Brain pericyte (primary cell): Measurements from ENCODE around the gene RBBP8NL.

Source experiments
- DNase-seq: peaks from one replicate; pipeline ENCODE4 v3.0.0-alpha.2; 2012; ENCODE audit warnings: low read depth, low spot score

The RBBP8NL gene

DNA sequence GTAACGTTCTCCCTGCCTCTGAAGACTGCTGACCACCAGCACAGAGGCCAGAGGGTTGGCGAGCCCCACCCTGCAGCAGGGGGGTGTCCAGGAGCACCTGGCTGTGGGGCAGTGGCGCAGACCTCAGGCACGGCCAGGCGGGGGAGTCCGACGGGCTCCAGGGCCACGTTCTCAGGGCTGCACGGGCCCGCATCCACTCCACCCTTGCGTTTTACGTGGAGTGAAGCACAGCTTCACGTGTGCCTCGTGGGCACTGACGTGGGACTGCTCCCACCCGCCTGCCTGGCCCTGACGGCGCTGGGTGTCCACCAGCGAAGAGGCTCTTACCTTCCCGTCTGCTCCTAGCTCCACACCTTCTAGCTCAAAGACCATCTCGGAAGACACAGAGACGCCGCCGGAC lies 33.5 kb downstream of the RBBP8NL start:
- DNase-seq: no peak

GRCh38 chr20:62393335-62393665 lies 34.0 kb downstream of the RBBP8NL start:
- no peak for DNase-seq

DNA sequence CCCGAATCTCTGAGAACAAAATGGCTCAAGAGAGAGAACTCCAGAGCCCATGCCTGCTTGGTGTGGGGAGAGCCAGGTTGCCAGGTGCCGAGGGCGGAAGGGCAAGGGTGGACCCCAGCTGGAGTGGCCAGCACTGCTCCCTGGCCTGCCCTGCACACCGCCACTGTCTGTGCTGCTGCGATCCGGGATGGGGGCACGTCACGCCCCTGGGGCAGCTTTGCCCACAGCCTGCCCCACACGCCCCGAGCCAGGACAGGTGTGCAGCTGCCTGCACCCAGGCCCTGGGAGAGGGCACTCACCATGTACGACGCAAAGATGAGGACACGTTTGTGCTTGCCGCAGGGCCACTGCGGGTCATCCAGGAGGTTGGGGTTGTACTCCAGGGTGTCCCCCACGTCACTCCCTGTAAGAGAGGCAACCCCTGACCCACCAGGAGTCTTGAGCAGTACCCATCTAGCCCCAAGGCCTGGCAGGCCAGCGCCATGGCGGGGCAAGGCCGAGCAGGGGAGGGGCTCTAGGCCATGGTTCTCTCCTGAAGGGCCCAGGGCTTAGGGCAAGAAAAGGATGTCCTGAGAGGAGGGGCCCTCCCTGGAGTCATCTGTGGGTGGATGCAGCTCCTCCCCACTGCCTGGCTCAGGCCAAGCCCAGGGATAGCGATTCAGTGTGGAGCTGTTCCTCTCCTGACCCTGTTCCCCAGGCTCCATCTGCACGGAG lies 34.6 kb downstream of the RBBP8NL start:
- no peak for DNase-seq

GRCh38 chr20:62392077-62392418 lies 35.3 kb downstream of the RBBP8NL start:
- no peak for DNase-seq

GRCh38 chr20:62391165-62392076 lies 35.9 kb downstream of the RBBP8NL start:
- DNase-seq: no peak

DNA sequence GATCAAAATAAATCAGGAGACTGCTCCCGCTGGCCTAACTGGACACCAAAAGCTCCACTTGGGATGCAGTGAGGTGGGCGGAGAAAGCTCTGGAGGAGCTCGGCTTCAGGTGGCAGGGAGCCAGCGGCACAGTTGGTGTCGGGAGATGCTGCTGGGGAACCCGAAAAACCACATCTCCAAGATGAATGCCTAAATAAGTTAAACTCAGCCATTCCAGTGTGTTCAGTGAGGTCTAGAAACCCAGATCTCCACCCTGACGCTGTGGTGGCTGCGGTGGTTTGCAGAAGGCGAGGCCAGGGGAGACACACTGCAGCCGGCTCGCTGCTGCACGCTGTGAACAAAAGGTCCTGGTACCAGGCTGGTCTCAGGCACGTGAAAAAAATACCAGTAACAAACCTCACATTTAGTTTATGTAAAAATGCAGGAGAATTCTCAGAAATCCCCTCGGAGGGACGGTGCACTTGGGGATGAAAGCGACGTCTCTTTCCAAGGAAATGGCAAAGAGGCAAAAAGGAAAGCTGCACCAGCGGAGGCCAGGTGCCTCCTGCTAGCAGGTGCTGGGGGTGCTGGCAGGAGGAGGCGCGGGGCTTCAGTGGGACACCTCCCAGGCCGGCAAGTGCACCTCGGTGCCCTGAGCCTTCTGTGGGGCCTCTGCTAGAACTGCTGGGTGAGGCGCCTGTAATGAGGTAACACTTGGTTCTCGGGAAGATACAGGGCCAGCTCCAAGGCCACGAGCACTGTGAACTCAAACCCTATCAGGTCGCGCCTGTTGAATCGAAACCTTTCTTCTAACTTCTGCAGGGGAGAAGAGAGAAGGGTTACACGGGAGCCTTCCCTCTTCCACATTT lies 36.8 kb downstream of the RBBP8NL start:
- DNase-seq: no peak

GRCh38 chr20:62389601-62390087 lies 37.7 kb downstream of the RBBP8NL start:
- DNase-seq: no peak

DNA sequence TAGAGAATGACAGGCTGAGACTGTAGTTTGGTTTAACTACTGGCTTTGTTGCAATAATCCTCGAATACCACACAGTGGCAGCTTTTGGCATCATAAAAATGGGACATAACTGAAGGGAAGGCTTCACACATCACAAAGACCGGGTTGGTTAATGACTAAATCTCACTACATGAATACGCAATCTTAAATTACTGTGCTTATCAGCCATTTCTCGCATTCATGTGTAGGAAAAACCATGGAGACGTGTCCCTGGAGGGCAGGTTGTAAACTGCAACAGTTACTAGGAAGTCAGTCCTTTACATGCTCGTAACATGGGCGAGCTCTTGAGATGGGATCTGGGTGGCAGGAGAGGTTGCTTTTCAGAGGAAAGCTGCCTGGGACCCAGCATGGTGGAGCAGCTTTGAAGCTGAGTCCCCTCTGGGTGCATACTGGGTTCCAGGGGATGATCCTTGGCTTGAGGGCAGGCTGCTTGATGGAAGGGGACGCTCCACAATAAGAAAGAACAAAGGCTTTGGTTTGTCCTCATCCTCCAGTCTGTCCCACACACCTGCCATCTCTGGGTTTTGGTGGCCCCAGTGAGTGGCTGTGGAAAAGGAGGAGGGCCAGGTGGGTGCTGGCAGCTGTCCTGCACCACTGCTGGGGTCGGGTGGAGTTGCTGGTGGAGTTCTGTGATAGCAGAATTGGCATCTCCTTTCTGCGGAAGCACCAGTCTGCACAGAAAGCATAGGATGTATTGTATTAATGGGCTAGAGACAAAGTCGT lies 38.3 kb downstream of the RBBP8NL start:
- no peak for DNase-seq

GRCh38 chr20:62387933-62388635 lies 39.3 kb downstream of the RBBP8NL start:
- DNase-seq: no peak

DNA sequence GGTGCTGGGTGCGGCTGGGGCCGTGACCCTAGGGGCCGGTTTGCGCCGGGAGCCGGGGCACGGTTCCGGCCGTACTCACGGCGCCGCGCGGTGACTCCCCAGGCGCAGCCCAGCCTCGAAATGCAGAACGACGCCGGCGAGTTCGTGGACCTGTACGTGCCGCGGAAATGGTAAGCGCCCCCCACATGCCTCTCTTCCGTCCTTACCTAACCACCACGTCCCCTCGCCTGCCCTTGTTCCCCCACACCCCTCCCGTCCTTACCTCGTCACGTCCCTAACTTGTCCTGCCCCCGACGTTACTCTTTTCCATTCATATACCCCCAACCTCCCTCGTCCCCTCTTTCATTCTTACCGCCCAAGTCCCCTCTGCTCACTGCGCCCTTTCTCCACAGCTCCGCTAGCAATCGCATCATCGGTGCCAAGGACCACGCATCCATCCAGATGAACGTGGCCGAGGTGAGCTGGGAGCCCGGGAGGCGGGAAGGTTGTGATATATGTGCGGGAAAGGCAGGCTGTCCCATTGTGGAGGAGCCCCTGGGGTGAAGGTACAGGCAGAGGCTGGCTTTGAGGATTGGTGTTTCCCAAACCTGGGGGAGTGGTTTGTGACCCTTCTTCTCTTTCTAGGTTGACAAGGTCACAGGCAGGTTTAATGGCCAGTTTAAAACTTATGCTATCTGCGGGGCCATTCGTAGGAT lies 40.0 kb downstream of the RBBP8NL start:
- no peak for DNase-seq

DNA sequence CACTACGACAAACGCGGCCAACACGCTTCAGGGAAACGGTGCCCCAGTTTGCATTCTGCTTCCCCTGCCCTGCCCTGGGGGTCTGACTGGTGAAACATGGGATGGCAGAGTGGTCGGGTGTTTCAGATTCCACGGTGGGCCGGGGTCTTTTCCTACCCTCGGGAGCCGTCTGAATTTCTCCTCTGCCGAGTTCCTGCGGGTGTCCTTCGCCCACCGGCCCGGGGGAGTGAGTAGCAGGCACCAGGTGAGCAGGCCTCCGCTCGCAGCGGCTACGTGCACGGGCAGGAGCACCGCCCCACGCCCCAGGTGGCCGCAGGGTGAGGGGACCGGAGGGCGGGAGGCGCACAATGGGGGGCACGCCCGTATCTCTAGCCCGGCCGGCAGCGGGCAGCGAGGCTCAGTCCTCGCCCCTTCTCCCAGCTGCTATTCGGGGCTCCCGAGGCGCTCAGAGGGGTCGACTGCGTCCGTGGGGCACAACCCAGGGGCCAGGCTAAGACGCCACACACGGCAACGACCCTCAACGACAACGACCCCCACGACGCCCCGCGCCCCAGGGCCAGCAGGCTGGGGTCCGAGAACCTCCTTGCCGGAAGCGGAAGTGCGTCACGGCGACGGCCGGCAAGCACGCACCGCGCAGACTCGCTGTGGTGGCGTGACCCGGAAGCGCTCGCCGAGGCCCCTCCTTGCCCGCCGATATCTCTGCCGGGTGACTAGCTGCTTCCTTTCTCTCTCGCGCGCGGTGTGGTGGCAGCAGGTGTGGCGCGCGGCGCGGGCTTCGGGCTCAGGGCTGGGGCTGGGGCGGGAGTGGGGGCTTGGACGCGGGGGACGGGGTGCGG lies 40.7 kb downstream of the RBBP8NL start, which contains the start of gene RPS21:
Gene RPS21 (plus strand): TSS at position 721 of the 836 bp plus-strand sequence. CDS start 236 bp downstream, outside the sequence.
- DNase-seq: peak; percentile 65

GRCh38 chr20:62382306-62383198 lies 44.8 kb downstream of the RBBP8NL start:
- DNase-seq: no peak

- no peak for DNase-seq
Measured at GRCh38 chr20:62381842-62382241, 45.5 kb downstream of the RBBP8NL start.

- DNase-seq: no peak
Measured at GRCh38 chr20:62381202-62381797, 46.0 kb downstream of the RBBP8NL start.

DNA sequence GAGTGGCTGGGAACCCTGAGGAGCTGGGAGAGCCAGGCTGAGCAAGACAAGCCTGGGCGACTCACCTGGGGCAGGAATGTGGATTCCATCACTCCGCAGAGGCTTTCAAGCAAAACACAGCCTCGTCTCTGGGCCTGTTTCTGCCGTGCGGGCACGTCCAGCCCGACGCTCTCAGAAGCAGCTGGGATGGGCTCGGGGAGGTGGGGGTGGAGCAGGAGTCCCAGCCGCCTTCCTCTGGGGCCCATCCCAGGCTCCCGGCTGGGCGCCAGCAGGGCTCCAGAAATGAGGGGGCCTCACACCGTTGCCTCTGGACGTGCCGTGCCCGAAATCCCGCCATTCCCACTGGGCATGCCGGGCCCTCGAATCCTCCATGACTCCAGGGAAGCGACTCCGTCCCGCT lies 49.1 kb downstream of the RBBP8NL start:
- no peak for DNase-seq

DNA sequence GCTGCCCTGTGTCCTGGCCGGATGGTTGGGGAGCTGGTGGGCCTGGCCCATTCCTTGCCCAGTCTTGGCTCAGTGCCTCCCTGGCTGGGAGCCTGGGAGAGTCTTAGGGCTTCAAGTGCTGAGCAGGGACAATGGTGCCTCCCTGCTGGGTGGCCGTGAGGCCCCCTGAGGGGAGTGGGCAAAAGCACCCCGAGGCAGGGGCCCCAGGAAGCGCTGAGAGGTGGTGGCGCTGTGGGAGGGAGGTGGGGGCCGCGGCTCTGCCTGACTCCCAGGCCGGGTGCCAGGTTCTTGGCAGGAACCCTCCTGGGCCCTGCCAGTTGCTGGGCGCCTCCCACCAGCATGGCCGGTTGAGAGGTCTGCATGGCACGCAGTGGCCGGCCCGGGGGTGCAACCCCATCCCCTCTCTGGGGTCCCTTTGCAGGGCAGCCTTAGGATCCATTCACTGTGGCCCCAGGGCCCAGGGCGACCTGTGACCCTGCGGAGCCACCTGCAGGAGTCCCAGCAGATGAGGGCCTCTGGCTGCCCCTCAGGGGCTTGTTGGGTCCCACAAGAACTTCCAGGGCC lies 49.6 kb downstream of the RBBP8NL start:
- no peak for DNase-seq

GRCh38 chr20:62377064-62377461 lies 50.3 kb downstream of the RBBP8NL start:
- DNase-seq: no peak
